Right lobe of liver (tissue), 4 donors: ENCODE measurements around the gene CBX2.

Experiments
- CTCF ChIP-seq, 4 donors: fragments of 200-600 bp in 3 of 4; fragments of 450-650 bp in 1 of 4; IDR thresholded peaks; one replicate each; pipeline versions ENCODE4 v1.5.1 to v1.8.0; 2016 to 2022; ENCODE audit warnings: antibody characterized with exemption in 4 of 4, mild to moderate bottlenecking in 2 of 4
- POLR2A ChIP-seq: fragments of 450-650 bp; IDR thresholded peaks from one replicate; pipeline ENCODE4 v1.6.1; 2017; ENCODE audit warnings: antibody characterized with exemption, mild to moderate bottlenecking
- donor health status: DM: no; HTN: no; CAD: no.
- donor health status: DM: no; HTN: no; CAD: no.
- donor health status: DM: no; HTN: yes; CAD: no.

- TF ChIP-seq CTCF (IDR thresholded peaks at IDR 0.05) (no peak), POLR2A (no peak)
Observed at GRCh38 chr17:79779661-79780365, 1.9 kb downstream of the CBX2 start.
